ENCODE results near the gene ZCCHC14. TPM values are rescaled to one million over a fixed set of nuclear protein-coding genes. Genes with fewer than 3 reads are reported as not detected.

Gene ZCCHC14
- total and polyA plus RNA-seq, 2 of the 8 experiments (the other 6 are each of a cell fraction or from before 2014, with no cell fraction given): 8.2 to 28.2 TPM

GRCh38 chr16:87451563-87452210 lies 41.1 kb downstream of the ZCCHC14 start:
- Histone ChIP-seq H2BK120ac (replicated peaks; ENCODE audit: low read depth, low read length) (no peak overlapping the region), H2BK5ac (ENCODE audit: low read depth, low read length) (0 out of 2 replicates have a peak overlapping the region, but pooled peaks have one; percentile 37), H3K27ac (ENCODE audit: low read depth, low read length) (no peak overlapping the region), H3K23ac (ENCODE audit: insufficient read length) (no peak overlapping the region), H2AK5ac (ENCODE audit: low read depth, low read length) (no peak overlapping the region), H4K8ac (ENCODE audit: extremely low read depth, insufficient read depth, low read length) (no peak overlapping the region; the same call in 1 of the 2 replicates), H3K79me1 (ENCODE audit: low read depth, low read length) (peaks cover 3% of the 10 kb centered on the region), H4K20me1 (replicated peaks in 1 of 2; ENCODE audit: control insufficient read depth in 1 of 2, insufficient read depth in 2 of 2, low read length in 2 of 2) (peaks cover 0 to 9% of the 10 kb centered on the region in 2 experiments), H4K91ac (replicated peaks; ENCODE audit: insufficient read length, low read length) (no peak overlapping the region), H3K4me2 (ENCODE audit: insufficient read depth in 1 of 2, low read depth in 2 of 2, low read length in 2 of 2) (no peak overlapping the region), H3K18ac (ENCODE audit: extremely low read depth, low read length) (no peak overlapping the region), H4K5ac (ENCODE audit: insufficient read length, low read depth, low read length) (no peak overlapping the region), H3K36me3 (ENCODE audit: control insufficient read depth in 2 of 4, insufficient read depth in 4 of 4, low read length in 3 of 4) (peaks cover 0 to 18% (median 10%) of the 10 kb centered on the region in 4 experiments; a peak in 5 of 8 replicates), H3K4me3 (ENCODE audit: extremely low read depth in 1 of 4, insufficient read depth in 2 of 4, low read depth in 3 of 4, low read length in 4 of 4) (no peak overlapping the region), H3K23me2 (ENCODE audit: low read depth, low read length) (no peaks in the 10 kb centered on the region), H3K56ac (replicated peaks; ENCODE audit: insufficient read length, low read depth, low read length) (no peak overlapping the region), H3K4me1 (replicated peaks in 1 of 4; ENCODE audit: control insufficient read depth in 3 of 4, insufficient read depth in 4 of 4, low read length in 3 of 4) (no peaks in the 10 kb centered on the region), H2BK20ac (ENCODE audit: low read length) (no peak overlapping the region), H3K79me2 (ENCODE audit: control insufficient read depth in 1 of 2, insufficient read depth in 2 of 2, low read length in 2 of 2) (no peaks in the 10 kb centered on the region), H3K27me3 (replicated peaks in 1 of 4; ENCODE audit: control insufficient read depth in 3 of 4, extremely low read depth in 1 of 4, insufficient read depth in 3 of 4, low read length in 3 of 4) (no peaks in the 10 kb centered on the region), H2AFZ (ENCODE audit: low read length) (no peak overlapping the region), H3K4ac (replicated peaks; ENCODE audit: insufficient read length, low read depth, low read length) (no peak overlapping the region), H3K9me3 (ENCODE audit: insufficient read depth in 2 of 2, low read depth in 1 of 2, low read length in 1 of 2) (no peaks in the 10 kb centered on the region), H2BK15ac (ENCODE audit: low read length) (no peak overlapping the region), H3K9ac (replicated peaks in 1 of 4; ENCODE audit: extremely low read depth in 1 of 4, low read depth in 3 of 4, low read length in 3 of 4) (no peak overlapping the region), H2BK12ac (ENCODE audit: low read depth, low read length) (no peak overlapping the region), H3K14ac (ENCODE audit: insufficient read length) (no peak overlapping the region)
- 89% methylated on average over 14 of the region's 18 CpGs; no CpG with 5 or more reads in 1 of the 2 experiments for WGBS, 2 experiments (ENCODE audit: extremely low coverage in 1 of 2, insufficient coverage in 1 of 2, insufficient read length in 1 of 2, insufficient replicate concordance in 2 of 2, low coverage in 1 of 2, low lambda C conversion rate in 2 of 2, missing lambda C conversion rate in 1 of 2)
- ChIA-PET POLR2A (ENCODE audit: partially characterized antibody) (no interaction called here), CTCF (ENCODE audit: partially characterized antibody) (interaction anchor here (0.8 to 3.4 kb wide), 5 partner anchors 10 to 99 kb away, joined by 3 to 20 read pairs (median 3); no protein-coding TSS in a partner anchor)
- FAIRE-seq (no peak), DNase-seq (ENCODE audit: low read depth in 1 of 2, low spot score in 2 of 2) (no peak)
- TF ChIP-seq NRF1 (IDR thresholded peaks at IDR 0.05; ENCODE audit: low read depth, low read length) (no peak), TAF7 (optimal IDR thresholded peaks at IDR 0.05; ENCODE audit: borderline replicate concordance, low read depth, low read length) (no peak), RNF2 (IDR thresholded peaks at IDR 0.05; ENCODE audit: borderline replicate concordance, low read depth, low read length, missing control alignments, poor library complexity, severe bottlenecking) (no peak), GTF2F1 (IDR thresholded peaks at IDR 0.05; ENCODE audit: borderline replicate concordance, low read depth, low read length) (no peak), EP300 (IDR thresholded peaks at IDR 0.05; ENCODE audit: borderline replicate concordance in 1 of 2, low read depth in 2 of 2, low read length in 2 of 2) (no peak), SAP30 (IDR thresholded peaks at IDR 0.05; ENCODE audit: insufficient read depth, insufficient replicate concordance, low read length) (no peak), HDAC2 (IDR thresholded peaks at IDR 0.05; ENCODE audit: borderline replicate concordance in 1 of 2, low read depth in 2 of 2, low read length in 2 of 2) (no peak), CHD2 (IDR thresholded peaks at IDR 0.05; ENCODE audit: low read length) (no peak), NANOG (IDR thresholded peaks at IDR 0.05; ENCODE audit: insufficient read depth, low read depth, low read length, poor library complexity, severe bottlenecking) (no peak)
- TF ChIP-seq, protein P1, sequence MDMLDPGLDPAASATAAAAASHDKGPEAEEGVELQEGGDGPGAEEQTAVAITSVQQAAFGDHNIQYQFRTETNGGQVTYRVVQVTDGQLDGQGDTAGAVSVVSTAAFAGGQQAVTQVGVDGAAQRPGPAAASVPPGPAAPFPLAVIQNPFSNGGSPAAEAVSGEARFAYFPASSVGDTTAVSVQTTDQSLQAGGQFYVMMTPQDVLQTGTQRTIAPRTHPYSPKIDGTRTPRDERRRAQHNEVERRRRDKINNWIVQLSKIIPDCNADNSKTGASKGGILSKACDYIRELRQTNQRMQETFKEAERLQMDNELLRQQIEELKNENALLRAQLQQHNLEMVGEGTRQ (IDR thresholded peaks at IDR 0.05; ENCODE audit: low read length): no peak
